ENCODE results near the gene DUOX2.
"Not testable (repeated sequence)": the region's sequence is repeated elsewhere in the genome, so short reads cannot be mapped to it uniquely, and the experiment has no call there.

The DUOX2 gene

DNA sequence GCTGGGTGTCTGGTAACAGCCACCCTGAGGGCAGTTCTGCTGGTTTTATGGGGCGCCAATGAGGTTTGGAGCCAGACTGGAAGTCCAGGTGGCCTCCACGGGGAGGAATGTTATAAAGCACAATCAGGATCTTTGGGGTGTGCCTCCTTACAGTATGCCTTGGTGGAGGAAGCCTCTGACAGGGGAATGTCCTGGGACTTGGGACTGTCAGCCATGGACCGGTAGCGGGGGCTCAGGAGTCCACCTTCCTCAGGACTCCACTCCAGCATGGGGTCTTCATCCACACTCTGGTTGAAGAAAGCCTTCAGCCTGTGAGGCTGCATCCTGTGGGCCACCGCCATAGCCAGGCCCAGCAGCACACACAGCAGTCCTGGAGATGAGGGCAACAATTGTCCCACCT is 5.0 kb upstream of the DUOX2 start:
- no peak for DNase-seq (ENCODE audit: low read depth)

DNA sequence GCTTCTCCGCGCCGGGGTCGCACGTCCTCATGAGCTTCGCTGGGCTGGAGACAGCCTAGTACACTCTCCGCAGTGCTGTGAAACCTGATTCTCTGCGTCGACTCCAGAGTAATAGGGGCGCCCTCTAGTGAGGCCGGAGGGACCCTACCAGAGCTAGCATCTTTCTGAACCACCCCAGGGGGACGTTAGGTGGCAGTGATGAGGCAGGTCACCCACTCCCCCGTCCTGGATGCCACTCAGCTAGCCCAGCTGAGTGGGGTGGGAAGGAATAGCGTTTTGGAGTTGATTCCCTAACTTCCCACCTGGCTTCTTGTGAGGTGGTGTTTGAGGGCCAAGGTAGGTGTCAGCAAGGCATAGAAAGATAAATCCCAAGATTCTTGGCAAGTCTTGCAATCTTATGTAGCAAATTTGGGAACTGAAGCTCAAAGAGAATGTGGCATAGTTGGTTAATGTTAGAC is 4.2 kb upstream of the DUOX2 start:
- DNase-seq (ENCODE audit: low read depth) = peak; percentile 70

- DNase-seq (ENCODE audit: low read depth) = no peak
Observed at GRCh38 chr15:45117308-45118130, 3.5 kb upstream of the DUOX2 start.

DNA sequence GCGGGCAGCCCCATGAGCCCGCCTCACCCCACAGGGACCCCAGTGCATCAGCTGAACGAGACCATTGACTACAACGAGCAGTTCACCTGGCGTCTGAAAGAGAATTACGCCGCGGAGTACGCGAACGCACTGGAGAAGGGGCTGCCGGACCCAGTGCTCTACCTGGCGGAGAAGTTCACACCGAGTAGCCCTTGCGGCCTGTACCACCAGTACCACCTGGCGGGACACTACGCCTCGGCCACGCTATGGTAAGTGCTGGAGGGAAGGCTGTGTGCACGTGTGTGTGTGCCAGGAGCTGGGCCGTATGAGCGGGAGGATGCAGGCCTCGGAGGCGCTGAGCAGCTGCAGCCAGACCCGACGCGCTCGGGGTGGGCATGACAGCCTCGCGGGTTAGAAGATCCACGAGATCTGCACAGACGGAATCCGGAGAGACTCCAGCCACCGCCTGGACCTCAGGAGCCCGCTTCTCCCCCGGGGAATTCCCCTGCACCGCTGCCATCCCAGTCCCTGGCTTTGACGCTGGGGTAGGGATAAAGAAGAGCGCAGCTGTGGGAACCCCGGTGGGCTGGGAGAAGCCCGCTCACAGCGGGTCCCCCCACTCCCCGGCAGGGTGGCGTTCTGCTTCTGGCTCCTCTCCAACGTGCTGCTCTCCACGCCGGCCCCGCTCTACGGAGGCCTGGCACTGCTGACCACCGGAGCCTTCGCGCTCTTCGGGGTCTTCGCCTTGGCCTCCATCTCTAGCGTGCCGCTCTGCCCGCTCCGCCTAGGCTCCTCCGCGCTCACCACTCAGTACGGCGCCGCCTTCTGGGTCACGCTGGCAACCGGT is 2.7 kb upstream of the DUOX2 start:
- DNase-seq (ENCODE audit: low read depth) = no peak

DNA sequence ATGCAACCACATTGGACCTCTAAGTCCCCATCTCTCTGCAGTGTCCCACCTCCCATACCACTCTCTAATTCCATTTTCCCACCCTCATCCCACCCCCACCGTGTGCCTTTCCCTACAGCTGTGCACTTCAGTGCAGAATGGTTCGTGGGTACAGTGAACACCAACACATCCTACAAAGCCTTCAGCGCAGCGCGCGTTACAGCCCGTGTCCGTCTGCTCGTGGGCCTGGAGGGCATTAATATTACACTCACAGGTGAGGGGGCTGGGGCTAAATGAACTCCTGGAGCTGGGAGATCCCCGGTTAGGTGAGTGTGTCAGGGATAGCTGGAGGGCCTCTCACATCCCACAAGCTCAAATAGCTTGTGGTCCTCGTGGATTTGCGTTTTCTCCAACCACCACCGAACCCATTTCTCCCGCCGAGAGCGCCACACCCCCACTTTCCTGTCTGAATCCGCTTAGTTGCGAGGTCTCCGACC is 2.1 kb upstream of the DUOX2 start:
- no peak for DNase-seq (ENCODE audit: low read depth)

GRCh38 chr15:45115312-45115820 is 1.4 kb upstream of the DUOX2 start:
- DNase-seq (ENCODE audit: low read depth) = no peak

DNA sequence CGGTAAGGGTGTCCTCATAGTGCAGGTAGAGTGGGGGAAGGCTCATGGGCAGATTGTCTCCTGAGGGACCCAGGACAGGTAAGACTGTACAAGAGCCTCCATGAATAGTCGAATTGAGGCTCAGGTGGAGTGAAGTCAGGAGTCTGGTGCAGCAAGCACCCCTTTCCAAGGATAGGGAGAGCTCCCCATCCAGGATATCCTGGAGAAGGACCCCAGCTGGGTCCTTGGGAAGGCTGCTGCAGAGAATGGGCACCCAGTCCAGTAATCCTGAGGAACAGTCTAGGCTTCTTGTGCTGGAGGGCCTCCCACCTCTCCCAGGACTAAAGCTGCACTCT is 746 bp upstream of the DUOX2 start:
- no peak for DNase-seq (ENCODE audit: low read depth)

DNA sequence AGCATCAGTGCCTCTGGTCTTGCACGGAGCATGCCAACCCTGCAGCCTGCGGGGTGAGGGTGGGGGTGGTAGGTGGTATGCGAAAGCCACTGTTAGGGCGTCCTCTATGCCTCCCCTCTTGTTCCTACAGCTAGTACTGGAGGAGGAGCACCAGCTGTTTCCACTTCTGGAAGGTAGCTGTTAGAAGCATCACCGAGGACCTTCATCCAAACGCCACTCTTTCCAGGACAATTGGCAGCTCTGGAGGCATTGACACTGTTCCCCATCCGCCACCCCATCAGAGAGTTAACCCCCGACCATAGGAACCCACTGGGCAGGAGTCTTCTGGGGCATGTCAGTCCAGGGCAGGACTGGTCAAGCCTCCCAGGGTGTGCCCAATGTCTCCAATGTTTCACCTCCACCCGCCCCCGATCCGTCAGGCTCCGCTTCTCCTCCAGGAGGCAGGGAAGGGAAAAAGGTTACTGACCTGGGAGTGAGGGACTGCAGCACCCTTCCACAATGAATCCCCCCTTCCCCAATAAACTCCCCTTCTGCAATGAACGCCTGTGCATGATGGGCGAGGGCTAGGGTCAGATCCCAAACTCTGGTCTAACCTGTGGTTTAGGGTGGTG is 487 bp downstream of the DUOX2 start:
- no peak for DNase-seq (ENCODE audit: low read depth)

DNA sequence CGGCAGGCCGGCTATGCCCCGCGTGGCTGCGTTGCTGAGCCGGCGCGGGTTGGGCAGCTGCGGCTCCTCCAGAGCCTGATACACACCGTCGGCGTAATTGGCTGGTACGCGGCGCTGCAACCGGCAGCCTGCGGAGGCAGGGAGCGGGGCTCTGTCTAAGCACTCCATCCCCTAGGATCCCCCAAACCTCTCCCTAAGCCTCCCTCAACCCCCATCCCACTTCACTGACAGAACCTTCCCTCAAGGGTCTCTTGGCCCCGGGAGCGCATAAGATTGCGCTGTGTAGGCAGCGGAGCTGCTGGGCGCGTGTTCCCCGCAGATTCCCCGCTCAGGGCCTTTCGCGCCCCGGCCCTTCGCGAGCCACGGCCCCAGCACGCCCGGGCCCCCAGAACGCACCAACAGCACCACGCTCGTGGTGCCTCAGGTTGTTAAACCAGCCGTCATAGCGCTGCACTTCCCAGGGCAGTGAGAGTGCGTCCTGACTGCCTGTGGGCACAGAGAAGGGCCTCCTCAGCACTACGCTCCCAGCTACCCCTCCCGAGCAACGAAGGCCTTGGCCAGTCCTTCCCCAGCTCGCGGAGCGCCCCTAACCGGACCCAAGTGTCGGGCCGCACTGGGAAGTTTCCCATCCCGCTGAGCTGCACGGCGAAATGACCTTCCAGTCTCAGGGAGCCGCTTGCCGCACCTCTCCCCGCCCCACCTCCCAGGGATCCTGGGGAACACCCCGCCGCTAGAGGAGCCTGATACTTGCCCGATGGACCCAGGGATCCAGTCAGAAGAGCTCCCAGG is 1.2 kb downstream of the DUOX2 start:
- DNase-seq (ENCODE audit: low read depth) = no peak

DNA sequence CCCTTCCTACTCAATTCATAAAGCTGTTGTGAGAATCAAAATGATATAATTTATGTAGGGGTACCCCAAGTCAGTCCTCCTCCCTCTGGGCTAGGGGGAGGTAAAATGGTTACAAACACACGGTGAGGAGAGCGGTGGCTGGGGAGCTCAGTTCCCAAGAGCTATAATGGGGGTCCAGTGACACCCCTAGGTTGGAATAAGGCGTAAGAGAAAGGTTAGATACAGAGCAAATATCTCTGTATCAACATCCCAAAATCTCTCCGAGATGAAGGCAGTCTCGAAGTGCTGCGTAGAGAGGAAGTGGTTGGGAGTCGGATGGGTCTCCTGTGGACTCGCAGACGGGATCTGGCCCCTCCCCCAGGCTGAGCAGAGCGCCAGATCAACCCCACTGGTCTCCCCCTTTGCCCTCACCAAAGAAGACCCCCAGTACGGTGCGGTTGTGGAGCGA is 1.8 kb downstream of the DUOX2 start:
- no peak for DNase-seq (ENCODE audit: low read depth)

DNA sequence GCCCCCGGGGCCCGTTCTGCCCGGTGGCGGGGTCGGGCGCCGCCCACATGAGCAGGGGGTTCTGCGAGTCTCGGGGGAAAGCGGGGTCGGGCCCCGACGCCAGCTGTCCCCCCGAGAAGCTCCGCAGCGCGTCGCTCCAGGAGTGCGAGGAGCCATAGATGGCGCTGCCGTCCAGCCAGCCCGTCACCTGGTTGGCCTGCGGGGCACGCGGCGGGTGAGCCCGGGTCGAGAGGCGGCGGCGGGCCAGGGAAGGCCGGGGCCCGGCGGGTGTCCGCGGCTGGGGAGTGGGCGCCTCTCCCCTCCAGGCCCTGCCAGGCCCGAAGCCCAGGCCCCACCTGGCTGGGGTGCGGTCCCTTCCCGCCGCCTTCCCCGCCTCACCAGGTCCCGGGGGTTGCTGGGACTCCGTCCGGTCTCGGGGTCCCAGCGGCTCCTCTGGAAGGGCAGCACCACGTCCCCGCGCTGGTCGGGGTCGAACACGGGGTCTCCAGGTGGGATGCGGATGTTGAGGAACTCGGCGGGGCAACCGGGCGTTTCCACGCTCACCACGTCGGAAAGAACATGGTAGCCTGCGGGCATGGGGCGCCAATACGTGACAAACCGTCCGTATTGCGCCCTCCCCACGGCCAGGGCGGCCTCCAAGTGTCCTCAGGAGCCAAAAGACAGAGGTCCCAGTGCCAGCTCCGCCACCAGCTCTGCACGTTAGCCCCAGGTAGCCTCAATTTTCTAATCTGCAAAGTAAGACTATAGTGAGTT is 2.4 kb downstream of the DUOX2 start:
- no peak for DNase-seq (ENCODE audit: low read depth)

GRCh38 chr15:45110256-45110820 is 3.6 kb downstream of the DUOX2 start:
- no peak for DNase-seq (ENCODE audit: low read depth)

GRCh38 chr15:45107941-45108630 is 5.9 kb downstream of the DUOX2 start:
- DNase-seq (ENCODE audit: low read depth) = no peak

- no peak for DNase-seq (ENCODE audit: low read depth)
Observed at GRCh38 chr15:45106002-45106790, 7.8 kb downstream of the DUOX2 start.

DNA sequence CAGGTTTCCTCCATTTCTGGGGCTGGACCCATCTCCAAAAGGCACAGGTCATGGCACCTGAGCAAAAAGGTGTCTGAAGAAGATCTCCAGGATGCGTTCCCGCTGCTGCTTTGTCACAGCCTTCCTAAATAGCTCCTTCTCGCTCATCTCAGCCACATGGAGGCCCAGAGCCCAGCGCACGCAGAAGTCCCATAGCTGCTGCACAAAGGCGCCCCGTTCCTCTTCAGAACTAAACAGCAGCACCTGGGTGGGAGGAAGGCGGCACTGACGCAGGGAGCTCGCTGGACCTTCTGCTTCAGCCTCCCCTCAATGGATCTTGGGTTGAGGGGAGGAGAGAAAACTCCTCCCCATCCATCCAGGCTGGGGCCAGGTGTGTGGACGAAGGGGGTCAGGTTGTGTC is 8.4 kb downstream of the DUOX2 start:
- no peak for DNase-seq (ENCODE audit: low read depth)

DNA sequence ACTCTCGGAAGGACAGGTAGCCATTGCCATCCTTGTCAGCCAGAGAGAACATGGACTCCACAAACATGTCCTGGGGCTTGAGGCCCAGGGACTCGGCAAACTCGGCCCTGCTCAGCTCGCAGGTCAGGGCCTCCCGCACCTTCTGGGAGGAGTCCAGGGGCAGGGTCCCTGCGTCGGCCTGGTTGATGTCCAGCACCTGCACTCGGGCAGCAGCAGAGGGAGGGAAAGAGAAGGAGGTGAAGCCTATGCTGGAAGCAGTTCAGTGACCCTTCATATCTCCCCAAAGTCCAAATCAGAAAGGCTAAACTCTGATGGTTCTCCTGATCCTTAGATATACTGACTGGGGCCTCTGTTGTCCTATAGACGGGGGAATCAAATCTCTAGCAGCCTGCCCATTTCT is 9.8 kb downstream of the DUOX2 start:
- DNase-seq (ENCODE audit: low read depth) = not testable (repeated sequence)

DNA sequence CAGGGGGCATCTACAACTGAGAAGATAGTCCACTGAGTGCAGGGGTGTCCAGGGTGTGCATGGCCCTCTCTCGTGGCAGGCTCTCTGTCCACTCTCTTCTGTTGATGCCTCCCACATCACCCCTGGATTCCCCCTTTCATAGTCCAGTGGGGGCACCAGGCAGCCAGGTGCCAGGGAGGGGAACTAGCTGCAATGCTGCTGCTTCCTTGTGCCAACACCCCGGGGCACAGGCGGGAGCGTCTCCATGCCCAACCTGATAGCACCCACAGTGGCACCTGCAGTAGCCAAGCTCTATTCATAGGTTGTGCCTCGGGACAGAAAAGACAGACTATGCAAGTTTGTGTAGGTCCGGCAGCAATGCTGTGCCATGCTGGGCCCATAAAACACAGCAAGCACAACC is 11.7 kb downstream of the DUOX2 start:
- no peak for DNase-seq (ENCODE audit: low read depth)

GRCh38 chr15:45101749-45102148 is 12.2 kb downstream of the DUOX2 start:
- no peak for DNase-seq (ENCODE audit: low read depth)

All from stimulated activated CD8-positive, alpha-beta memory T cell treated with anti-CD3 and anti-CD28 coated beads, Interleukin-7, amount 100 ng/mL, for 24 hours (primary cell).